DOHH2 (cell line): ENCODE data around the gene ATP8B3.

ENCODE experiments used
- H3F3A ChIP-seq: fragments of 200-600 bp; sonication (generic), shearing (Covaris generic); 2 replicates; pipeline ENCODE4 v1.6.0; 2016; ENCODE audit warnings: antibody characterized with exemption, mild to moderate bottlenecking; ENCODE audit not compliant: control insufficient read depth, insufficient read depth
- H3K27ac ChIP-seq: fragments of 200-600 bp; sonication (generic); 2 replicates; pipeline ENCODE4 v1.5.1; 2014; ENCODE audit warnings: low read depth, mild to moderate bottlenecking, low read length, moderate library complexity
- H3K27me3 ChIP-seq: fragments of 200-600 bp; sonication (generic); 2 replicates; pipeline ENCODE4 v1.6.1; 2014; ENCODE audit warnings: mild to moderate bottlenecking, low read length, mixed read lengths; ENCODE audit not compliant: control insufficient read depth
- H3K36me3 ChIP-seq: fragments of 200-600 bp; sonication (generic); 2 replicates; pipeline ENCODE4 v1.6.1; 2014; ENCODE audit warnings: mild to moderate bottlenecking, low read length, moderate library complexity, mixed read lengths; ENCODE audit not compliant: control insufficient read depth
- H3K4me1 ChIP-seq: fragments of 200-600 bp; sonication (generic); 2 replicates; pipeline ENCODE4 v1.6.1; 2014; ENCODE audit warnings: mild to moderate bottlenecking, low read length, mixed read lengths; ENCODE audit not compliant: control insufficient read depth
- H3K4me2 ChIP-seq: fragments of 200-600 bp; sonication (generic); 2 replicates; pipeline ENCODE4 v1.6.0; 2014; ENCODE audit warnings: mild to moderate bottlenecking, low read length, moderate library complexity
- H3K4me3 ChIP-seq: fragments of 200-600 bp; sonication (generic); 2 replicates; pipeline ENCODE4 v1.5.1; 2014; ENCODE audit warnings: mild to moderate bottlenecking, low read length, mixed read lengths
- H3K79me2 ChIP-seq: fragments of 200-600 bp; sonication (generic); 2 replicates; pipeline ENCODE4 v1.6.1; 2014; ENCODE audit warnings: mild to moderate bottlenecking, low read length, mixed read lengths; ENCODE audit not compliant: control insufficient read depth
- H3K9me2 ChIP-seq: fragments of 200-600 bp; sonication (generic); replicated peaks from 2 replicates; pipeline ENCODE4 v1.6.1; 2014; ENCODE audit warnings: mild to moderate bottlenecking, low read length, mixed read lengths; ENCODE audit not compliant: control insufficient read depth
- H3K9me3 ChIP-seq: fragments of 200-600 bp; sonication (generic); 2 replicates; pipeline ENCODE4 v1.6.1; 2014; ENCODE audit warnings: antibody characterized with exemption, low read length, mixed read lengths; ENCODE audit not compliant: control insufficient read depth, insufficient read depth
- H4K20me1 ChIP-seq: fragments of 200-600 bp; sonication (generic); 2 replicates; pipeline ENCODE4 v1.6.0; 2014; ENCODE audit warnings: low read depth, mild to moderate bottlenecking, antibody characterized with exemption, low read length, moderate library complexity; ENCODE audit not compliant: control insufficient read depth, insufficient read depth
- EZH2phosphoT487 ChIP-seq: fragments of 200-600 bp; sonication (generic); IDR thresholded peaks from 2 replicates; pipeline ENCODE4 v1.6.1; 2017; ENCODE audit warnings: borderline replicate concordance, mild to moderate bottlenecking, antibody characterized with exemption, low read length, moderate library complexity, mixed read lengths
- TF ChIP-seq, protein P1 (sequence below): fragments of 200-600 bp; sonication (generic); IDR thresholded peaks from one replicate; pipeline ENCODE4 v1.5.1; 2014; ENCODE audit warnings: antibody characterized with exemption, mild to moderate bottlenecking, low read depth, low read length; ENCODE audit not compliant: poor library complexity, severe bottlenecking

The ATP8B3 gene

DNA sequence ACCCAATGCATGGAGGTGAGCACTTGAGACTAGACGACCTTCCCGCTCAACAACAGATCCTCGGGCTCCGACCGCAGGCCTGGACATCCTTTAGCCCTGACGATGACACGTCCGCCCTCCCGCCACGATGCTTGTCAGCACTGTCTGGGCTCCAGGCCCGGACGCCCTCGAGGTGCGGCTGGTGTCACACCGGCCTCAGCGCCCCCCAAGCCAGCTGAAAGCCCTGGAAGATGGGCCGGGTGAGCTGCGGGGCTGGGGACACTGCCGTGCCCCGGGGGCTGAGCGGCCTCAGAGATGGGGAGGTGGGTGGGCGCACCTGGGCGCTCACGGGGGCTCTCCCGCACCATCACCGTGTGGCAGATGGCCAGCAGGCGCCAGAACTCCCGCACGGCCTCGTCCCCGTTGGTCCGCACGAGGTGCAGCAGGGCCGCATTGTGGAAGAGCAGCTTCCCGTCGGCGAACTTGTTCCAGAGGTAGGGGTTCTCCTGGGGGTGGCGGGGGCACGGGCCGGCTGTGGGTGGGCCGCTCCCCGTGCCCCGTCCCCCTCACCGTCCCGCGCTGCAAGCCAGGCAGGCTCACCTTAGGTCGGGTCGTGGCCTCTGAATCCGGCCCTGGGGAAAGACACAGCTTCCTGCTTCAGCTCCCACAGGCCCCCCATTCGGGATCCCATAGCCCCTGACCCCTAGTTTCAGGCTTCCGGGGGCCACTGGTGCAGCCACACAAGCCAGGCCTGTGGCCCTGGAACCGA, 15.5 kb downstream of the ATP8B3 start:
- H3K27me3 ChIP-seq: no peaks in the 10 kb centered on the region
- no peaks in the 10 kb centered on the region for H3K9me2 ChIP-seq
- H3F3A ChIP-seq: no peaks in the 10 kb centered on the region
- no peaks in the 10 kb centered on the region for H4K20me1 ChIP-seq
- no peak overlapping the region for H3K4me2 ChIP-seq
- H3K79me2 ChIP-seq: no peaks in the 10 kb centered on the region
- no peaks in the 10 kb centered on the region for H3K36me3 ChIP-seq
- H3K27ac ChIP-seq: no peak overlapping the region
- H3K9me3 ChIP-seq: no peaks in the 10 kb centered on the region
- H3K4me1 ChIP-seq: peaks cover 3% of the 10 kb centered on the region; the same call in 1 of the 2 replicates
- H3K4me3 ChIP-seq: no peak overlapping the region
- TF ChIP-seq EZH2phosphoT487: no peak
- TF ChIP-seq, protein P1, sequence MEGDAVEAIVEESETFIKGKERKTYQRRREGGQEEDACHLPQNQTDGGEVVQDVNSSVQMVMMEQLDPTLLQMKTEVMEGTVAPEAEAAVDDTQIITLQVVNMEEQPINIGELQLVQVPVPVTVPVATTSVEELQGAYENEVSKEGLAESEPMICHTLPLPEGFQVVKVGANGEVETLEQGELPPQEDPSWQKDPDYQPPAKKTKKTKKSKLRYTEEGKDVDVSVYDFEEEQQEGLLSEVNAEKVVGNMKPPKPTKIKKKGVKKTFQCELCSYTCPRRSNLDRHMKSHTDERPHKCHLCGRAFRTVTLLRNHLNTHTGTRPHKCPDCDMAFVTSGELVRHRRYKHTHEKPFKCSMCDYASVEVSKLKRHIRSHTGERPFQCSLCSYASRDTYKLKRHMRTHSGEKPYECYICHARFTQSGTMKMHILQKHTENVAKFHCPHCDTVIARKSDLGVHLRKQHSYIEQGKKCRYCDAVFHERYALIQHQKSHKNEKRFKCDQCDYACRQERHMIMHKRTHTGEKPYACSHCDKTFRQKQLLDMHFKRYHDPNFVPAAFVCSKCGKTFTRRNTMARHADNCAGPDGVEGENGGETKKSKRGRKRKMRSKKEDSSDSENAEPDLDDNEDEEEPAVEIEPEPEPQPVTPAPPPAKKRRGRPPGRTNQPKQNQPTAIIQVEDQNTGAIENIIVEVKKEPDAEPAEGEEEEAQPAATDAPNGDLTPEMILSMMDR: no peak

DNA sequence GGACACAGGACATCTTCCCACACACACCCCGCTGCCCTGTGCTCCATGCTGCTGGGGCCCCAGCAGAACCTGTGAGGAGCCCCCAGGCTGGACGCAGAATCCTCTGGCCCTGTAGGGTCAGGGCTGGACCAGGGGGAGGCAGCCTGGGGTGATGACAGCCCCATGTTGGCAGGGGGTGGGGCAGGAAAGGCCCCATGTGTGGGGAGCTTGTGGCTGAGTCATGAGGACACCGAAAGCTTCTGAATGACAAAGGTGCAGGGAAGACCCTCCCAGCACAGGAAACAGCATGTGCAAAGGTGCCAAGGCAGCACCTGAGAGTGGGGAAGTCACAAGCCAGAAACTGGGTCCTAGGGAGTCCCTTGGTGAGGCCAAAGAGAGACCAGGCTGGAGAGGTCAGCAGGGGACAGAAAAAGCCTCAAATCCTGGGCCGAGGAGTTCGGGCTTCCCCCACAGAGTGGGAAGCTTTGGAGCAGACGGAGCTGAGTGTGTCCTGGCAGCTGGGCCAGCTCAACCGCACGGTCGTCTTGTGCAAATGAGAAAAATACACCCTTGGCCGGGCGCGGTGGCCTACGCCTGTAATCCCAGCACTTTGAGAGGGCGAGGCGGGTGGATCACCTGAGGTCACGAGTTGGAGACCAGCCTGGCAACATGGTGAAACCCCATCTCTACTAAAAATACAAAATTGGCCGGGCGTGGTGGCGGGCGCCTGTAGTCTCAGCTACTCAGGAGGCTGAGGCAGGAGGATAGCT, 17.5 kb downstream of the ATP8B3 start:
- TF ChIP-seq, protein P1: no peak
- no peak for TF ChIP-seq EZH2phosphoT487
- H3K9me3 ChIP-seq: no peaks in the 10 kb centered on the region; the same call in 1 of the 2 replicates
- no peaks in the 10 kb centered on the region for H3K36me3 ChIP-seq
- no peaks in the 10 kb centered on the region for H3K9me2 ChIP-seq
- no peak overlapping the region for H3K4me3 ChIP-seq
- peaks cover 3% of the 10 kb centered on the region; the same call in 1 of the 2 replicates for H3K4me1 ChIP-seq
- H3K27ac ChIP-seq: no peak overlapping the region
- no peaks in the 10 kb centered on the region for H3K79me2 ChIP-seq
- H3F3A ChIP-seq: no peaks in the 10 kb centered on the region
- H3K27me3 ChIP-seq: no peaks in the 10 kb centered on the region
- H4K20me1 ChIP-seq: no peaks in the 10 kb centered on the region
- no peak overlapping the region for H3K4me2 ChIP-seq

GRCh38 chr19:1791879-1792278, 20.2 kb downstream of the ATP8B3 start:
- H4K20me1 ChIP-seq: no peaks in the 10 kb centered on the region
- peaks cover 3% of the 10 kb centered on the region; the same call in 1 of the 2 replicates for H3K4me1 ChIP-seq
- no peak overlapping the region for H3K27ac ChIP-seq
- no peaks in the 10 kb centered on the region for H3F3A ChIP-seq
- TF ChIP-seq, protein P1: no peak
- TF ChIP-seq EZH2phosphoT487: no peak
- no peaks in the 10 kb centered on the region for H3K79me2 ChIP-seq
- H3K9me2 ChIP-seq: no peaks in the 10 kb centered on the region
- H3K36me3 ChIP-seq: no peaks in the 10 kb centered on the region
- no peaks in the 10 kb centered on the region; the same call in 1 of the 2 replicates for H3K9me3 ChIP-seq
- no peak overlapping the region for H3K4me2 ChIP-seq
- no peak overlapping the region for H3K4me3 ChIP-seq
- H3K27me3 ChIP-seq: no peaks in the 10 kb centered on the region
